ENCODE results near the gene DCAF17. TPM values are rescaled to one million over a fixed set of nuclear protein-coding genes. Genes with fewer than 3 reads are reported as not detected.

DCAF17 gene
- total RNA-seq, 2 donors from 2014 or later, result 8.2 to 16.9 TPM

- ATAC-seq, result no peak
- H3K27ac ChIP-seq, result no peak overlapping the region
- H3K9me3 ChIP-seq, result no peaks in the 10 kb centered on the region
- no peaks in the 10 kb centered on the region for H3K4me1 ChIP-seq
- intact Hi-C loops (cut with DNase I), result no loop called here
- TF ChIP-seq CTCF (IDR thresholded peaks at IDR 0.05), result no peak
- no peak for TF ChIP-seq POLR2A (IDR thresholded peaks at IDR 0.05)
- H3K36me3 ChIP-seq (replicated peaks in 1 of 2; ENCODE audit: insufficient read depth in 1 of 2, low read depth in 2 of 2), result peaks cover 0 to 8% of the 10 kb centered on the region in 2 donors
- 95% methylated on average over 4 of the region's 4 CpGs for whole genome bisulfite sequencing, 2 donors
- no peak overlapping the region for H3K4me3 ChIP-seq
- H3K27me3 ChIP-seq, result no peaks in the 10 kb centered on the region
- no peak for DNase-seq
Observed at GRCh38 chr2:171452773-171453172, 18.7 kb downstream of the DCAF17 start.

GRCh38 chr2:171459498-171459897 is 25.5 kb downstream of the DCAF17 start:
- ATAC-seq, result no peak
- no peaks in the 10 kb centered on the region for H3K27me3 ChIP-seq
- no peak for DNase-seq
- TF ChIP-seq CTCF (IDR thresholded peaks at IDR 0.05) (no peak), POLR2A (IDR thresholded peaks at IDR 0.05) (no peak)
- H3K36me3 ChIP-seq (replicated peaks in 1 of 2; ENCODE audit: insufficient read depth in 1 of 2, low read depth in 2 of 2), result peaks cover 0 to 4% of the 10 kb centered on the region in 2 donors
- H3K4me3 ChIP-seq, result no peak overlapping the region
- H3K4me1 ChIP-seq, result no peaks in the 10 kb centered on the region
- H3K27ac ChIP-seq, result no peak overlapping the region
- H3K9me3 ChIP-seq, result no peaks in the 10 kb centered on the region
- intact Hi-C loops (cut with DNase I), result no loop called here

GRCh38 chr2:171460537-171460936 is 26.5 kb downstream of the DCAF17 start:
- Histone ChIP-seq H3K9me3 (no peaks in the 10 kb centered on the region), H3K27ac (no peak overlapping the region), H3K36me3 (replicated peaks in 1 of 2; ENCODE audit: insufficient read depth in 1 of 2, low read depth in 2 of 2) (peaks cover 0 to 4% of the 10 kb centered on the region in 2 donors), H3K4me3 (no peak overlapping the region), H3K4me1 (no peaks in the 10 kb centered on the region), H3K27me3 (no peaks in the 10 kb centered on the region)
- intact Hi-C loops (cut with DNase I), result no loop called here
- DNase-seq, result no peak
- TF ChIP-seq POLR2A (IDR thresholded peaks at IDR 0.05) (no peak), CTCF (IDR thresholded peaks at IDR 0.05) (no peak)
- WGBS, 2 donors, result 94 to 100% methylated on average over 1 of the region's 1 CpG
- ATAC-seq, result no peak

GRCh38 chr2:171469176-171469575 is 35.1 kb downstream of the DCAF17 start:
- TF ChIP-seq CTCF (IDR thresholded peaks at IDR 0.05), result no peak
- TF ChIP-seq POLR2A (IDR thresholded peaks at IDR 0.05), result no peak
- intact Hi-C loops (cut with DNase I), result no loop called here
- no peaks in the 10 kb centered on the region for H3K4me1 ChIP-seq
- H3K9me3 ChIP-seq, result no peaks in the 10 kb centered on the region
- H3K36me3 ChIP-seq (replicated peaks in 1 of 2; ENCODE audit: insufficient read depth in 1 of 2, low read depth in 2 of 2), result peaks cover 4 to 18% of the 10 kb centered on the region in 2 donors
- DNase-seq, result no peak
- WGBS, 2 donors, result 88% methylated on average over 4 of the region's 4 CpGs
- no peak overlapping the region for H3K4me3 ChIP-seq
- no peak overlapping the region for H3K27ac ChIP-seq
- no peaks in the 10 kb centered on the region for H3K27me3 ChIP-seq
- no peak for ATAC-seq

GRCh38 chr2:171470129-171470528 is 36.1 kb downstream of the DCAF17 start:
- DNase-seq, result no peak
- H3K4me1 ChIP-seq, result no peaks in the 10 kb centered on the region
- no peak for ATAC-seq
- no peaks in the 10 kb centered on the region for H3K9me3 ChIP-seq
- intact Hi-C loops (cut with DNase I), result no loop called here
- 86 to 98% methylated on average over 5 of the region's 5 CpGs for WGBS, 2 donors
- no peak overlapping the region for H3K4me3 ChIP-seq
- H3K27me3 ChIP-seq, result no peaks in the 10 kb centered on the region
- TF ChIP-seq POLR2A (IDR thresholded peaks at IDR 0.05), result no peak
- no peak for TF ChIP-seq CTCF (IDR thresholded peaks at IDR 0.05)
- H3K36me3 ChIP-seq (replicated peaks in 1 of 2; ENCODE audit: insufficient read depth in 1 of 2, low read depth in 2 of 2), result peaks cover 4 to 24% of the 10 kb centered on the region in 2 donors
- H3K27ac ChIP-seq, result no peak overlapping the region

All from body of pancreas (tissue), 4 donors.